Measurements from ENCODE around the gene MPP4.

DNA sequence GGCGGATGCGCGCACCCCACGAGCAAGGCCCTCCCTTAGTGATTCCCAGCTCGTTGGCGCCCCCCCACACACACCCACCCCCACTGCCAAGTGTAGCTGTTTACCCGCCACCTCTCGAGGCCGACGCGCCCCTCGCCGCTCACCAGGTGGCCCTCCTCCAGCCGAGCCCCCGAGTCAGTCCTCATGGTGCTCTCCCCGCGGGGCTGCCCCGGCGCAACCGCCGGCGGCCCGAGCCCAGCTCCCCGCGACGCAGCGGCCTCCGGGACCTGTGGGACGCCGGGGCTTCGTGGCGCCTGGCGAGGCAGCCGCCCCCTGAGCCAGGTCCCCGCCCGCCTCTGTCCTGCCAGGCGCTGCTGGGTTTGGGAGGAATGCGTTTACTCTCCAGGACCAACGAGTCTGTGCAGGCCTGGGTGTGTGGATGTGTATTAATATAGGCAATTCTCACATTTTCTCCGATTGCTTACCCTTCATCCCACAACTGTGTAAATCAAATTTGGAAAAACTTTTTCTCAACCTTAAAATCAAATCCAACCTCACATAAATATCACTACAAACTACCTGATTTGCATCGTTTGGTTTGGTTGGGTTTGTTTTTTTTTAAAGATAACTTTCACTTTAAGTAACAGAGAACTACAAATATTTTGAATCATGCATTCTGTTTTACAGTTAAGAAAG, 55.1 kb downstream of the MPP4 start, which contains the start of gene TMEM237:
- TF ChIP-seq, protein P1, sequence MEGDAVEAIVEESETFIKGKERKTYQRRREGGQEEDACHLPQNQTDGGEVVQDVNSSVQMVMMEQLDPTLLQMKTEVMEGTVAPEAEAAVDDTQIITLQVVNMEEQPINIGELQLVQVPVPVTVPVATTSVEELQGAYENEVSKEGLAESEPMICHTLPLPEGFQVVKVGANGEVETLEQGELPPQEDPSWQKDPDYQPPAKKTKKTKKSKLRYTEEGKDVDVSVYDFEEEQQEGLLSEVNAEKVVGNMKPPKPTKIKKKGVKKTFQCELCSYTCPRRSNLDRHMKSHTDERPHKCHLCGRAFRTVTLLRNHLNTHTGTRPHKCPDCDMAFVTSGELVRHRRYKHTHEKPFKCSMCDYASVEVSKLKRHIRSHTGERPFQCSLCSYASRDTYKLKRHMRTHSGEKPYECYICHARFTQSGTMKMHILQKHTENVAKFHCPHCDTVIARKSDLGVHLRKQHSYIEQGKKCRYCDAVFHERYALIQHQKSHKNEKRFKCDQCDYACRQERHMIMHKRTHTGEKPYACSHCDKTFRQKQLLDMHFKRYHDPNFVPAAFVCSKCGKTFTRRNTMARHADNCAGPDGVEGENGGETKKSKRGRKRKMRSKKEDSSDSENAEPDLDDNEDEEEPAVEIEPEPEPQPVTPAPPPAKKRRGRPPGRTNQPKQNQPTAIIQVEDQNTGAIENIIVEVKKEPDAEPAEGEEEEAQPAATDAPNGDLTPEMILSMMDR (IDR thresholded peaks at IDR 0.05; ENCODE audit: low read depth, low read length), result peak; percentile 27; the same call in 1 of the 2 replicates
- no peak for TF ChIP-seq EZH2phosphoT487 (IDR thresholded peaks at IDR 0.05; ENCODE audit: low read depth)
